GM19351 (cell line): ENCODE results near the gene PCTP.

Experiments
- ATAC-seq: cut with Tn5 transposase; IDR thresholded peaks from one replicate; pipeline ENCODE4 v1.9.1; 2021; ENCODE audit warnings: mild to moderate bottlenecking, moderate library complexity; ENCODE audit not compliant: unreplicated experiment

Gene PCTP

GRCh38 chr17:55751720-55752250 is 934 bp downstream of the PCTP start:
- ATAC-seq = no peak

GRCh38 chr17:55756689-55757088 is 5.8 kb downstream of the PCTP start:
- ATAC-seq = no peak

GRCh38 chr17:55757659-55758058 is 6.8 kb downstream of the PCTP start:
- ATAC-seq = no peak

- ATAC-seq = no peak
These were observed 7.3 kb downstream of the PCTP start for GRCh38 chr17:55758171-55758570.

- ATAC-seq = no peak
These were observed 9.9 kb downstream of the PCTP start for GRCh38 chr17:55760643-55761355.

- ATAC-seq = no peak
These were observed 11.4 kb downstream of the PCTP start for GRCh38 chr17:55762086-55762858.

- no peak for ATAC-seq
These were observed 13.0 kb downstream of the PCTP start for GRCh38 chr17:55763856-55764255.

GRCh38 chr17:55764610-55765009 is 13.8 kb downstream of the PCTP start:
- no peak for ATAC-seq

GRCh38 chr17:55765472-55765871 is 14.6 kb downstream of the PCTP start:
- no peak for ATAC-seq

- no peak for ATAC-seq
These were observed 18.2 kb downstream of the PCTP start for GRCh38 chr17:55768936-55769624.

- ATAC-seq = no peak
These were observed 18.8 kb downstream of the PCTP start for GRCh38 chr17:55769625-55770000.

GRCh38 chr17:55770196-55770870 is 19.5 kb downstream of the PCTP start:
- ATAC-seq = no peak

GRCh38 chr17:55772086-55772485 is 21.2 kb downstream of the PCTP start:
- no peak for ATAC-seq

- ATAC-seq = no peak
These were observed 22.8 kb downstream of the PCTP start for GRCh38 chr17:55773671-55774070.

GRCh38 chr17:55774846-55775271 is 24.0 kb downstream of the PCTP start:
- ATAC-seq = no peak

- ATAC-seq = no peak
These were observed 25.4 kb downstream of the PCTP start for GRCh38 chr17:55776271-55776670.

GRCh38 chr17:55777471-55777971 is 26.7 kb downstream of the PCTP start:
- no peak for ATAC-seq

GRCh38 chr17:55778389-55779118 is 27.7 kb downstream of the PCTP start:
- no peak for ATAC-seq

- no peak for ATAC-seq
These were observed 32.9 kb downstream of the PCTP start for GRCh38 chr17:55783684-55784245.

GRCh38 chr17:55784666-55785065 is 33.8 kb downstream of the PCTP start:
- ATAC-seq = no peak
